Ammon's horn (tissue), 1 donor: ENCODE measurements around the gene CARD11.

Source experiments
- DNase-seq: peaks from one replicate; pipeline ENCODE4 v3.0.0-alpha.2; 2016; ENCODE audit warnings: low spot score

Gene CARD11

GRCh38 chr7:3020416-3020815 is 23.3 kb downstream of the CARD11 start:
- no peak for DNase-seq

- no peak for DNase-seq
Observed at GRCh38 chr7:3019801-3020200, 23.9 kb downstream of the CARD11 start.

GRCh38 chr7:3013975-3014792 is 29.5 kb downstream of the CARD11 start:
- no peak for DNase-seq

- DNase-seq = no peak
Observed at GRCh38 chr7:3011211-3011852, 32.3 kb downstream of the CARD11 start.

GRCh38 chr7:3010161-3010560 is 33.5 kb downstream of the CARD11 start:
- DNase-seq = no peak

GRCh38 chr7:3009086-3009485 is 34.6 kb downstream of the CARD11 start:
- no peak for DNase-seq

- DNase-seq = no peak
Observed at GRCh38 chr7:3008386-3008785, 35.3 kb downstream of the CARD11 start.

GRCh38 chr7:3007696-3008095 is 36.0 kb downstream of the CARD11 start:
- DNase-seq = no peak

GRCh38 chr7:3005257-3005656 is 38.4 kb downstream of the CARD11 start:
- DNase-seq = no peak

- DNase-seq = no peak
Observed at GRCh38 chr7:3003936-3004335, 39.7 kb downstream of the CARD11 start.

GRCh38 chr7:3002631-3003030 is 41.0 kb downstream of the CARD11 start:
- DNase-seq = no peak

- DNase-seq = no peak
Observed at GRCh38 chr7:3000566-3000965, 43.1 kb downstream of the CARD11 start.

GRCh38 chr7:2999078-2999500 is 44.6 kb downstream of the CARD11 start:
- no peak for DNase-seq

- DNase-seq = no peak
Observed at GRCh38 chr7:2997014-2997413, 46.7 kb downstream of the CARD11 start.

- no peak for DNase-seq
Observed at GRCh38 chr7:2996141-2996540, 47.5 kb downstream of the CARD11 start.

- DNase-seq = no peak
Observed at GRCh38 chr7:2993868-2994267, 49.8 kb downstream of the CARD11 start.

GRCh38 chr7:2993396-2993795 is 50.3 kb downstream of the CARD11 start:
- DNase-seq = no peak

- no peak for DNase-seq
Observed at GRCh38 chr7:2990949-2991470, 52.7 kb downstream of the CARD11 start.

- DNase-seq = no peak
Observed at GRCh38 chr7:2986561-2986960, 57.1 kb downstream of the CARD11 start.

GRCh38 chr7:2985866-2986265 is 57.8 kb downstream of the CARD11 start:
- DNase-seq = no peak

GRCh38 chr7:2984091-2984490 is 59.6 kb downstream of the CARD11 start:
- DNase-seq = no peak

GRCh38 chr7:2983586-2983985 is 60.1 kb downstream of the CARD11 start:
- no peak for DNase-seq

- DNase-seq = no peak
Observed at GRCh38 chr7:2982831-2983230, 60.8 kb downstream of the CARD11 start.
